ENCODE data around the gene NUBPL.
"Not testable (repeated sequence)": the region's sequence is repeated elsewhere in the genome, so short reads cannot be mapped to it uniquely, and the experiment has no call there.

Gene NUBPL

DNA sequence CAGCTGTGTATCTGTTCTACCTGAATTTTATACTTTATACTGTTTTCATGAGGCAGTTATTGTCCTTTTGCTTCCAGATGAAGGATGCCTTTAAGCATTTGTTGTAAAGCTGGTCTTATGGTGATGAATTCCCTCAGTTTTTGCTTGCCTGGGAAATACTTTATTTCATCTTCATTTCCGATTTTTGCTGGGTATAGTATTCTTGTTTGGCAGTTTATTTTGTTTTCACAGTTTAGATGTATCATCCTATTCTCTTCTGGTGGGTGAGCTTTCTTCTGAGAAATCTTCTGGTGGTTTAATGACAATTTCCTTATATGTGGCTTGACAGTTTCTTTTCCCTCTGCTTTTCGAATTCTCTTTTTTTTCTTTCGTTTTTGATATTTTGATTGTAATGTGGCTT lies 188.1 kb downstream of the NUBPL start:
- no peak for DNase-seq

GRCh38 chr14:31751047-31751446 lies 189.8 kb downstream of the NUBPL start:
- not testable (repeated sequence) for DNase-seq

DNA sequence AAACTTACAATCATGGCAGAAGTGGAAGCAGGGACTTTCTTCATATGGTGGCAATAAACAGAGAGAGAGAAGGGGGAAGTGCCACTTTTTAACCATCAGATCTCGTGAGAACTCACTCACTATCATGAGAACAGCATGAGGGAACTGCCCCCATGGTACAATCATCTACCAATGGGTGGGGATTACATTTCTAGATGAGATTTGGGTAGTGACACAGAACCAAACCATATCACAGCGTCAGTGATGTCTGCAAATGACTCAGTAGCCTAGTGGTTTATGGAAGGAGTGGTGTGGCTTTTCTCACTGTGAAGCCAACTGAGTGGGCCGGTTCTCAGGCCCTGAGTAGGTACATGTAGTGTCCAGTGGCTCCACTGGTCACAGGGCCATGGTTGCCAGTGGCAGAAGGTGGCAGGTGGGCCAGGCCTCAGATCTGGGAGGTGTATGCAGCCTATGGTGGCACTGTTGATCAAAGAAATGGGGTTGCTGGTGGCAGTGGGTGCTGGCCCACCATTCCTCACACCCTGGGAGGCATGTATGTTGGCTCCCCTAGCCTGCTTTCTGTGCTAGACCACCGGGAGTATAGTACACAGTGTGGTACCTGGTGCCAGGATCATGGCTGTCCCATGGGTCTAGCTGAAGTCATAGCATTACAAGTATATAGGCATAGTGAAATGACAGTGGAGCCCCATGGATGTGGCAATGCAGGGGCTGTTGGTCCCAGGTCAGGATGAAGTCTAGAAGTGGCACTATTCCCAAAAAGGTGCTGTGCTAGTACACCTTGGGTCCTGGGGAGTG lies 191.9 kb downstream of the NUBPL start:
- no peak for DNase-seq

DNA sequence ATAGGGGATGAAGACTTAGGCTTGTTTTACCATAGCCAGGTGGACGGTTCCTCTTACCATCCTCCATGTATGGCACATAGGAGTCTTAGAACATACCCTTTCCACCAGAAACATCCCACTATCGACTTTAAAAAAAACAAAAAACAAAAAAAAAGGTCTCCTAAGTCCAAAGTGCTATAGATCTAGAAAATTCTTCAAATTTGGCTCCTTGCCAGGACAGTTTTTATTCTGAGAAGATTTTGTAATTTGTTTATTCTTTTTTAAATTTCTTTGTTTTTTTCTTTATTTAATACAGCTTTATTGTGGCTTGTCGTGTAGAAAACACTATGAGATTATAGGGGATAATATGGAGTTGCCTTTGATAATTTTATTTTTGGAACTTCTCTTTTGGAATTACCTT lies 197.7 kb downstream of the NUBPL start:
- DNase-seq: no peak

DNA sequence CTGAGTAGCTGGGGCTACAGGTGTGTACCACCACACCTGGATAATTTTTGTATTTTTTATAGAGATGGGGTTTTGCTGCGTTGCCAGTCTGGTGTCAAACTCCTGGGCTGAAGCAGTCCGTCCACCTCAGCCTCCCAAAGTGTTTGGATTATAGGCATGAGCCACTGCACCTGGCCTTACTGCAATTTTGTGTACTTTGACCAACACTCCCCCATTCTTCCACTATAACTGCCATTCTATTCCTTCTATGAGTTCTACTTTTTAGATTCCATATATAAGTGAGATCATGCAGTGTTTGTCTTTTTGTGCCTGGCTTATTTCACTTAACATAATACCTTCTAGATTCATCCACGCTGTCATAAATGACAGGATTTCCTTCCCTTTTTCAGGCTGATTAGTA lies 199.1 kb downstream of the NUBPL start:
- no peak for DNase-seq

DNA sequence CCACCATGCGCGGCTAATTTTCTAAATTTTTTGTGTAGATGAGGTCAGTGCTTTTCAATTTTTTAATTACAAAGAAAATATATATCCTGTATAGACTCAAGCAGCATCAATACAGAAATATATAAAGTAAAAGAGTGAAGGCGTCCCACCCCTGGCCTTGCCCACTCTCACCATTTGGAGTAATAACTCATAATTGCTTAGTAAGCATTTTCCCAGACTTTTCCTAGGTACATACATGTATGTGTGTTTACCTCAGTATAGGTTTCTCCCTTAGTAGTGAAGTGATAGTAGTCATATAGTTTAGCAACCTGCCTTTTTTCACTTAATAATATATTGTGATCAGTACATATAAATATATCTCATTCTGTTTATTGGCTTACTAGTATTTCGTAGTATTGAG lies 200.1 kb downstream of the NUBPL start:
- DNase-seq: no peak

GRCh38 chr14:31763041-31763440 lies 201.8 kb downstream of the NUBPL start:
- DNase-seq: no peak

GRCh38 chr14:31766315-31766892 lies 205.2 kb downstream of the NUBPL start:
- DNase-seq: no peak

GRCh38 chr14:31768355-31768754 lies 207.2 kb downstream of the NUBPL start:
- DNase-seq: no peak

- peak; percentile 92 for DNase-seq
These were observed 209.1 kb downstream of the NUBPL start for GRCh38 chr14:31770271-31770670.

DNA sequence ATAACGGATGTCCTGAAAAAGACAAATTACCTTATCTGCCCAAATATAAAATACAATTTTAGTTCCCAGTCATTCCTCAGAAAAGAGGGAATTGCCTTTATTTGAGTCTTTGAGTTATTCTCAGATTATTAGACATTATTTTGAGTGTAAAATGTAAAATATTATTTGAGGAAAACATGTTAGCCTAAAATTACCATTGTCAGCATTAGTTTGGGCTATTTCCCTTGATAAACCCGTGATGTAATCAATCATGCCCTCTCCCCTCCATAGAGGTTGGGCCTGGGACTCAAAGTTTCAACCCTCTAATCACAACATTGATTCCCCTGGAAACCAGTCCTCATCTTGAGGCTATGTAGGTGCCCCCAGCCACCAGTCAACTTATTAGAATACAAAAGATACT lies 213.4 kb downstream of the NUBPL start:
- no peak for DNase-seq

GRCh38 chr14:31777312-31777711 lies 216.1 kb downstream of the NUBPL start:
- DNase-seq: no peak

- DNase-seq: no peak
These were observed 220.4 kb downstream of the NUBPL start for GRCh38 chr14:31781578-31781977.

GRCh38 chr14:31785574-31785973 lies 224.4 kb downstream of the NUBPL start:
- no peak for DNase-seq

- peak; percentile 10 for DNase-seq
These were observed 226.2 kb downstream of the NUBPL start for GRCh38 chr14:31787377-31787776.

DNA sequence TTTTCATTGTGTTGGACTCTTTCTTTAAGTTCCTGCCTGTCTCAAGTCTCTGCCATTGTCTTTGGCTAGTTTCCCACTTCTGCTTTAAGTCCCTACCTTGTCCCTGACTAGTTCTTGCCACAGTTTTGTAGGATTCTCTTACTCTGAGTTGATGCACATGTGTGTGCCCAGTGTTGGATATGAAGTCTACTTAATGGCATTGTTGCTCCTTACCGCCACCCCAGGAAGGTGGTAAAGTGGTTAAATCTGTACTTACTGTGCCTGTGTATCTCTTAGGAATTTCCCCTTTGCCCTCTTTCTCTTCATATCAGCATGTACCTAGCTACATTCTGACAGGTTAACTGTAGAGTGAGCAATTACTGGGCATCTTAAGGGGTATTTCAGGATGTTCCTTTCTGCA lies 227.1 kb downstream of the NUBPL start:
- no peak for DNase-seq

GRCh38 chr14:31792726-31793125 lies 231.5 kb downstream of the NUBPL start:
- no peak for DNase-seq

GRCh38 chr14:31797946-31798345 lies 236.7 kb downstream of the NUBPL start:
- not testable (repeated sequence) for DNase-seq

GRCh38 chr14:31802838-31803237 lies 241.6 kb downstream of the NUBPL start:
- no peak for DNase-seq

- no peak for DNase-seq
These were observed 245.0 kb downstream of the NUBPL start for GRCh38 chr14:31806249-31806648.

DNA sequence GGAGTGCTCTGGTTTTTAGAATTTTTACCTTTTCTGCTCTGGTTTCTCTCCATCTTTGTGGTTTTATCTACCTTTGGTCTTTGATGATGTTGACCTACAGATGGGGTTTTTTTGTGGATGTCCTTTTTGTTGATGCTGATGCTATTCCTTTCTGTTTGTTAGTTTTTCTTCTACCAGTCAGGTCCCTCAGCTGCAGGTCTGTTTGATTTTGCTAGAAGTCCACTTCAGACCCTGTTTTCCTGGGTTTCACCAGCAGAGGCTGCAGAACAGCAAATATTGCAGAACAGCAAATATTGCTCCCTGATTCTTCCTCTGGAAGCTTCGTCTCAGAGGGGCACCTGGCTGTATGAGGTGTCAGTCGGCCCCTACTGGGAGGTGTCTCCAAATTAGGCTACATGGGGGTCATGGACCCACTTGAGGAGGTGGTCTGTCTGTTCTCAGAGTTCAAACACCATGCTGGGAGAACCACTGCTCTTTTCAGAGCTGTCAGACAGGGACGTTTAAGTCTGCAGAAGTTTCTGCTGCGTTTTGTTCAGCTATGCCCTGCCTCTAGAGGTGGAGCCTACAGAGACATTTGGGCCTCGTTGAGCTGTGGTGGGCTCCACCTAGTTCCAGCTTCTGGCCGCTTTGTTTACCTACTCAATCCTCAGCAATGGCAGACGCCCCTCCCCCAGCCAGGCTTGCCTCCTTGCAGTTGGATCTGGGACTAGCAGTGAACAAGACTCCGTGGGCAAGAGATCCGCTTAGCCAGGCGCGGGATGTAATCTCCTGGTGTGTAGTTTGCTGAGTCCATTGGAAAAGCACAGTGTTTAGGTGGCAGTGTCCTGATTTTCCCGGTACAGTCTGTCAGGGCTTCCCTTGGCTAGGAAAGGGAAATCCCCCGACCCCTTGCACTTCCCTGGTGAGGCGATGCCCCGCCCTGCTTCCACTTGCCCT lies 250.8 kb downstream of the NUBPL start:
- DNase-seq: not testable (repeated sequence)

- DNase-seq: not testable (repeated sequence)
These were observed 252.7 kb downstream of the NUBPL start for GRCh38 chr14:31813724-31814490.

GRCh38 chr14:31819281-31819680 lies 258.1 kb downstream of the NUBPL start:
- DNase-seq: no peak
